ENCODE results near the gene HIP1.
A peak's percentile ranks its signal among the peaks of the same experiment; 100 is the strongest.
"Not testable (repeated sequence)": the region's sequence is repeated elsewhere in the genome, so short reads cannot be mapped to it uniquely, and the experiment has no call there.

The HIP1 gene

DNA sequence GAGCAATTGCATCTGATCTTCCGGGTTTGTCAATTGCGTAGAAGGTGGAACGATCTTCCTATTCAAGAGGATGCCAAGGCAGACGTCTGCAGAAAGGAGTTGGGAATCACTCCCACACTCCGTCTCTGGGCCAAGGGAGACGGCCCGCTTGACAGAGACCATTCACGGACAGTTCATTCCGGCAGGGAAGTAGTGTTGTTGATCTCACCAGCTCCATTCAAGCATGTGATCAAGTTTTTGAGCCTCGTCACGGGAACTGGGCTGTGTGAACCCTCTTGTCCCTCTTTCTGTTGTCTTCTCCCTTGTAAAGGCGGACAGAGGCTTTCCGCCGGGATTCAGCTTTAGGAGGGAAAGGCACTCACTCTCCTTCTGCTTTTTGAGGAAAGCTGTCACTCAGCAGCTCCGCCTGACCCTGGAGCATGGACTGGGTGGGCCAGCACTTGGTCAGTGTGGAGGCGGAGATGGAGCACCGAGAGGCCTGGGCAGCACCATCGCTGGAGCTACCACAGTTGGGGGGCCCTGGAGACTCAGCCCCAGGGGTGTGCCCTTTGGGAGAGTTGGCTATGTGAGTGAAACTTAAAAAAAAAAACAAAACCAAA is 201.7 kb downstream of the HIP1 start:
- Histone ChIP-seq H3K9me3 (ENCODE audit: low read length) (no peaks in the 10 kb centered on the region), H3K27ac (ENCODE audit: low read depth, low read length) (no peak overlapping the region), H3K4me1 (ENCODE audit: insufficient read depth, low read length) (no peaks in the 10 kb centered on the region), H3K9ac (ENCODE audit: low read length) (no peak overlapping the region), H3K36me3 (ENCODE audit: insufficient read depth, low read length) (peaks cover 27% of the 10 kb centered on the region), H3K27me3 (ENCODE audit: control insufficient read depth in 1 of 2, insufficient read depth in 2 of 2, low read length in 2 of 2) (no peaks in the 10 kb centered on the region), H3K4me3 (ENCODE audit: low read depth in 1 of 2, low read length in 2 of 2) (no peak overlapping the region)

DNA sequence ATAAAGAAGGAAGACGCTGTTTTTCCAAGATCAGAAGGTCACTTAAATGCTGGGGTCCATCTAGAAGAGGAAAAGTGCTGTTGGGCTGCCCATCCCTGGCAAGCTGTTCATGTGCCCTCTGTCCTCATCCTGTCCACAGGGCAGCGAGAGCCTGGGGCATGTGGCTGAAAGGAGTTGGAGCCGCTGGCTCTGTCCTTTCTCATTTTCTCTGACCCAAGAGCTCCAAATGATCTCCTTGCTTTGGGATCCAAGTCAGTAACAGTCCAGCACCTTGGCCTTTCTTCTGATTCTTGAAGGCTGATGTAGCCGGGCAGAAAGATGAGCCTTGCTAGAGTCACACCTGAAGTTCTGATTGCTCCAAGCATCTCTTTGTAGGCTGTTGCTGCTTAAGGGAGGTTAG is 202.2 kb downstream of the HIP1 start:
- Histone ChIP-seq H3K9ac (ENCODE audit: low read length) (no peak overlapping the region), H3K9me3 (ENCODE audit: low read length) (no peaks in the 10 kb centered on the region), H3K27me3 (ENCODE audit: control insufficient read depth in 1 of 2, insufficient read depth in 2 of 2, low read length in 2 of 2) (no peaks in the 10 kb centered on the region), H3K27ac (ENCODE audit: low read depth, low read length) (no peak overlapping the region), H3K4me1 (ENCODE audit: insufficient read depth, low read length) (no peaks in the 10 kb centered on the region), H3K36me3 (ENCODE audit: insufficient read depth, low read length) (peaks cover 23% of the 10 kb centered on the region), H3K4me3 (ENCODE audit: low read depth in 1 of 2, low read length in 2 of 2) (no peak overlapping the region)

DNA sequence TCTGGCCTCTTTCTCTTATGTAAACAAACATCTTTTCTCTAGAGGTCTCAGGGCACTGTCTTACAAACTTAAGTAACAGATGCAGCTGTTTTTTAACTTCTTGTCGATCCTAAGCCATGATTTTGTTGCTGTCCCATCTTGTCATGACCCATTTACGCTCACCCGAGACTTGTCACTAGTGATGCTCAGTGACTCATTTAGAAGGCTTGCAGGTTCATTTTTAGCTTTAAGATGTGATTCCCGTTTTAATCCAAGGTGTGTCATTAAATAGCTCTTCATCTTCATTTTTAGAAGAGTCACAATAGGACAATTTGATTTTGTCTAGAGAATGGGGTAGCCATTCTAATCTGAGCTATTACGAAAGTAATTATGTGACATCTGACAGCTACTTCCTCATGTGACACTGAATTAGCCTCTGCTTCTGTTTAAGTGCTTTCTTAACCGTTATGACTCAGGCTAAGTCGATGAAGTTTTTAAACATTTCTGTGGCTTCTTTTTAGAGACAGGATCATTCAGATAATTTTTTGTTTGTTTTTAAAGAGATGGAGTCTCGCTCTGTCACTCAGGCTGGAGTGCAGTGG is 203.9 kb downstream of the HIP1 start:
- Histone ChIP-seq H3K4me1 (ENCODE audit: insufficient read depth, low read length) (no peaks in the 10 kb centered on the region), H3K4me3 (ENCODE audit: low read depth in 1 of 2, low read length in 2 of 2) (no peak overlapping the region), H3K36me3 (ENCODE audit: insufficient read depth, low read length) (peaks cover 21% of the 10 kb centered on the region), H3K9ac (ENCODE audit: low read length) (no peak overlapping the region), H3K27ac (ENCODE audit: low read depth, low read length) (no peak overlapping the region), H3K9me3 (ENCODE audit: low read length) (no peaks in the 10 kb centered on the region), H3K27me3 (ENCODE audit: control insufficient read depth in 1 of 2, insufficient read depth in 2 of 2, low read length in 2 of 2) (no peaks in the 10 kb centered on the region)

DNA sequence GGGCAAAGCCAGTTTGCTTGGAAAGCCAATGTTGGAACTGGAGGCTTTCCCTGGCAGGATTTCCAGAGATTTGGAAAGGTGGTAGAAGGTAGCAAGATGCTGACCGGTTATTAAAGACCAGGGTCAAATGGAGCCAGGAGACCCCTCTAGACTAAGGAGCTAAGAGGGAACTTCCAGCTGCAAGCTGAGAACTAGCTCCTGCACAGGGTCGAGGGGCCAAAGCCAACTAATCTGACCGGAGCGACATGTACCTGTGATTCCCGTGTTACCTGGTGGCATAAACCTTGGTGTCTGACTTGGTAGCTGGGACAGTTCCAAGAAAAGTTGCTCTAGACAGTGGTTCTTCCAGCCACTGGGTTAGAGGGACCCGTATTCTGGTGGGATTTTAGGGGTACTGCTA is 204.8 kb downstream of the HIP1 start:
- Histone ChIP-seq H3K27ac (ENCODE audit: low read depth, low read length) (no peak overlapping the region), H3K9me3 (ENCODE audit: low read length) (no peaks in the 10 kb centered on the region), H3K36me3 (ENCODE audit: insufficient read depth, low read length) (peaks cover 18% of the 10 kb centered on the region), H3K9ac (ENCODE audit: low read length) (no peak overlapping the region), H3K27me3 (ENCODE audit: control insufficient read depth in 1 of 2, insufficient read depth in 2 of 2, low read length in 2 of 2) (no peaks in the 10 kb centered on the region), H3K4me3 (ENCODE audit: low read depth in 1 of 2, low read length in 2 of 2) (no peak overlapping the region), H3K4me1 (ENCODE audit: insufficient read depth, low read length) (no peaks in the 10 kb centered on the region)

DNA sequence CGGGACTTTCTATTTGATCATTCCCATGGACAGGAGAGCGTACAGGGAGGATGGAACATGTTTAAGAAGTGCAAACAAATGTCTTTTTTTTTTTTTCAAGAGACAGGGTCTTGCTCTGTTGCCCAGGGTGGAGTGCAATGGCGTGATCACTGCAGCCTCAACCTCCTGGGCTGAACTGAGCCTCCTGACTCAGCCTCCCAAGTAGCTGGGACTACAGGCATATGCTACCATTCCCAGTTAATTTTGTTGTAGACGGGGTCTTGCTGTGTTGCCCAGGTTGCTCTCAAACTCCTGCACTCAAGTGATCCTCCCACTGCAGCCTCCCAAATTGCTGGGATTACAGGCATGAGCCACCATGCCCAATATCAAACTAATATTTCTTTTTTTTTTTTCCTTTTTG is 206.1 kb downstream of the HIP1 start:
- H3K9ac ChIP-seq (ENCODE audit: low read length): no peak overlapping the region
- H3K4me1 ChIP-seq (ENCODE audit: insufficient read depth, low read length): no peaks in the 10 kb centered on the region
- H3K9me3 ChIP-seq (ENCODE audit: low read length): no peaks in the 10 kb centered on the region
- H3K27me3 ChIP-seq (ENCODE audit: control insufficient read depth in 1 of 2, insufficient read depth in 2 of 2, low read length in 2 of 2): no peaks in the 10 kb centered on the region
- peaks cover 13% of the 10 kb centered on the region for H3K36me3 ChIP-seq (ENCODE audit: insufficient read depth, low read length)
- H3K27ac ChIP-seq (ENCODE audit: low read depth, low read length): no peak overlapping the region
- no peak overlapping the region for H3K4me3 ChIP-seq (ENCODE audit: low read depth in 1 of 2, low read length in 2 of 2)

DNA sequence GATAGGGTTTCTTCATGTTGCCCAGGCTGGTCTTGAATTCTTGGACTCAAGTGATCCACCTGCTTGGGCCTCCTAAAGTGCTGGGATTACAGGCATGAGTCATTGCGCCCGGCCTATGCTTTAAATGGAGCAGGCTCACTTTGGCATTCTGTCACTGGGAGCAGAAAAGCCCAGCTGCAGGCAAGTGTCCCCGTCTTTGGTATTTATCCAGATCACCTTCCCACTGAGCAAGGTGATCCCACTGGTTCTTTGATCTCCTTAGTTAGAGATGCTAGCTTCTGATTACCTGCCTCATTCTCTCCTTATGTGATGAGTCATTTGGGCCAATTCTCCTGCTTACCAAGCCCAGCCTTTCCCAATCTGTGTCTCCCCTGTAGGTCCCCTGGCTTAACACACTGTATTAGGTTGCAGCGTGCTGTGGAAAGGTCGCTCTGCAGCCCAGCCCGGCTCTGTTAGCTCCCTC is 207.4 kb downstream of the HIP1 start:
- no peaks in the 10 kb centered on the region for H3K9me3 ChIP-seq (ENCODE audit: low read length)
- H3K27me3 ChIP-seq (ENCODE audit: control insufficient read depth in 1 of 2, insufficient read depth in 2 of 2, low read length in 2 of 2): no peaks in the 10 kb centered on the region
- no peak overlapping the region for H3K27ac ChIP-seq (ENCODE audit: low read depth, low read length)
- H3K9ac ChIP-seq (ENCODE audit: low read length): no peak overlapping the region
- peaks cover 7% of the 10 kb centered on the region for H3K36me3 ChIP-seq (ENCODE audit: insufficient read depth, low read length)
- H3K4me3 ChIP-seq (ENCODE audit: low read depth in 1 of 2, low read length in 2 of 2): no peak overlapping the region
- H3K4me1 ChIP-seq (ENCODE audit: insufficient read depth, low read length): peaks cover 7% of the 10 kb centered on the region

DNA sequence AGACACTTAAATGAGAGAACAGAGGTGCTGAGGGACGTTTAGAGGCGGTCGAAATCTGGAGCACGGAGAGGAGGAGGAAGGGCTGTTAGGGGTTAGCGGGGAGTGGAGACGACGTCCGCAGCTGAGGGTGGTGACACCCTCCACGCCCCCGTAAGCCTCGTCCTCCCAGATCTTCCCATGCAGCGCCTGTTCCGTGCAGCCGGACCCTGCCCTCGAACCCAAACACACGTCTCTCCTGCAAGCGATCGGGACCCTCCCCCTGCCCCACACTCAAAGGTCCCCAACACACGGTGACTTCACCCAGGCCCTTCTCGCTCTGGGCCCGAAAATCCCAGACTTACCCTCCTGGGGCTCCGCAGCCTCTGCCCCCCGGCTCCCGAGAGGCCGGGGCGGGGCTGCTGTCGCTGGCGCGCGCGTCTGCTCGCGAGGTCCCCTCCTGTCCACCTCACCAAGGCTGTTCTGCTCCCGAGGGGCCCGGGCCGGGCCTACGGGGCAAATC is 211.5 kb downstream of the HIP1 start:
- Histone ChIP-seq H3K4me3 (ENCODE audit: low read depth in 1 of 2, low read length in 2 of 2) (peak overlapping the region; percentile 64 to 99), H3K9ac (ENCODE audit: low read length) (peak overlapping the region; percentile 57), H3K36me3 (ENCODE audit: insufficient read depth, low read length) (peaks cover 14% of the 10 kb centered on the region), H3K27ac (ENCODE audit: low read depth, low read length) (peak overlapping the region; percentile 96)
- not testable (repeated sequence) for H3K9me3 ChIP-seq (ENCODE audit: low read length); H3K4me1 ChIP-seq (ENCODE audit: insufficient read depth, low read length); H3K27me3 ChIP-seq (ENCODE audit: control insufficient read depth in 1 of 2, insufficient read depth in 2 of 2, low read length in 2 of 2)

DNA sequence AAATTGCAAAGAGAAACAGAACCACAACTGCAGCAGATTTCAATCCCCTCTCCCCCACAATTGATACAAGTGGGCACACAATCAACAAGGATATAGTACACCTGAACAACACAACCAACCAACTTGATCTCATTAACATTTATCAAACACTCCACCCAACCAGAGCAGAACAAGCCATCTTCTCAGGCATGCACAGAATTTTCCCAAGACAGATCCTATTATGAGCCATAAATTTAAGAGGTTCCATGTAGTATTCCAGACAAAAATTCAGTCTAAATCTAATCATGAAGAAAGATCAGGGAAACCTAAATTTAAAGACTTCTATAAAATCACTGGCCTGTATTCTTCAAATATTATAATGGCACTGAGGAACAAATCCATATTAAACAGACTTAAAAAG is 217.0 kb downstream of the HIP1 start:
- H3K4me3 ChIP-seq (ENCODE audit: low read depth in 1 of 2, low read length in 2 of 2); H3K27ac ChIP-seq (ENCODE audit: low read depth, low read length); H3K4me1 ChIP-seq (ENCODE audit: insufficient read depth, low read length); H3K27me3 ChIP-seq (ENCODE audit: control insufficient read depth in 1 of 2, insufficient read depth in 2 of 2, low read length in 2 of 2); H3K9me3 ChIP-seq (ENCODE audit: low read length); H3K9ac ChIP-seq (ENCODE audit: low read length): not testable (repeated sequence)
- peaks cover 14% of the 10 kb centered on the region for H3K36me3 ChIP-seq (ENCODE audit: insufficient read depth, low read length)

DNA sequence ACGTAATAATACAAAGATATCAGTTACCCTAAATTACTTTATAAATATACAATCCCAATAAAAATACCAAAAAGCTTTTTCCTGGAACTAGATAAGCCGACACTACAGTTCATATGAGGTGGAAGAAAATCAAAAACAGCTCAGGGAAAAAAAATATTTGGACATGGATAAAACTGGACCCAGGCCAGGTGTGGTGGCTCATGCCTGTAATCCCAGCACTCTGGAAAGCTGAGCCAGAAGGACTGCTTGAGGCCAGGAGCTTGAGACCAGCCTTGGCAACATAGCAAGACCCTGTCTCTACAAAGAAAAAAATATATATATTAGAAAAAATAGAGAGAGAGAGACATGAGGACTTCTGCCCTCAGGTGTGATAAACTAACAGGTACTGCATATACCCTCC is 219.9 kb downstream of the HIP1 start:
- not testable (repeated sequence) for H3K4me3 ChIP-seq (ENCODE audit: low read depth in 1 of 2, low read length in 2 of 2); H3K27ac ChIP-seq (ENCODE audit: low read depth, low read length); H3K36me3 ChIP-seq (ENCODE audit: insufficient read depth, low read length); H3K27me3 ChIP-seq (ENCODE audit: control insufficient read depth in 1 of 2, insufficient read depth in 2 of 2, low read length in 2 of 2); H3K9ac ChIP-seq (ENCODE audit: low read length); H3K4me1 ChIP-seq (ENCODE audit: insufficient read depth, low read length); H3K9me3 ChIP-seq (ENCODE audit: low read length)

DNA sequence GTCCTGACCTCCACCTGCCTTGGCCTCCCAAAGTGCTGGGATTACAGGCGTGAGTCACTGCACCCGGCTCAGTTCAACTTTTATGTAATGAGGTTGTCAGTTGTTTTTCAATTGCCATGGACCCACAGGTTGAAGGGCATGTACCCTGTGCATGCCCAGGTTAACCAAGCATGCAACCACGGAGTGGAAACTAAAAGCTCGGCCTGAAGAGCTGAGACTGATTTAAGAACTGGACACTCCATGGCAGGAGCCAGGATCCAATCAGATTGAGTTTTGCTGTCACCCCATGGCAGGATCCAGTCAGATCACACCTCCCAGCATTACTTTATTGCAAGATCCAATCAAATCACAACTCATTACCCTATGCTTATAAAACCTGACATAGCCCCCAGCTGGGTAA is 229.7 kb downstream of the HIP1 start:
- H3K9ac ChIP-seq (ENCODE audit: low read length); H3K27me3 ChIP-seq (ENCODE audit: control insufficient read depth in 1 of 2, insufficient read depth in 2 of 2, low read length in 2 of 2); H3K4me1 ChIP-seq (ENCODE audit: insufficient read depth, low read length); H3K36me3 ChIP-seq (ENCODE audit: insufficient read depth, low read length); H3K9me3 ChIP-seq (ENCODE audit: low read length); H3K27ac ChIP-seq (ENCODE audit: low read depth, low read length); H3K4me3 ChIP-seq (ENCODE audit: low read depth in 1 of 2, low read length in 2 of 2): not testable (repeated sequence)

DNA sequence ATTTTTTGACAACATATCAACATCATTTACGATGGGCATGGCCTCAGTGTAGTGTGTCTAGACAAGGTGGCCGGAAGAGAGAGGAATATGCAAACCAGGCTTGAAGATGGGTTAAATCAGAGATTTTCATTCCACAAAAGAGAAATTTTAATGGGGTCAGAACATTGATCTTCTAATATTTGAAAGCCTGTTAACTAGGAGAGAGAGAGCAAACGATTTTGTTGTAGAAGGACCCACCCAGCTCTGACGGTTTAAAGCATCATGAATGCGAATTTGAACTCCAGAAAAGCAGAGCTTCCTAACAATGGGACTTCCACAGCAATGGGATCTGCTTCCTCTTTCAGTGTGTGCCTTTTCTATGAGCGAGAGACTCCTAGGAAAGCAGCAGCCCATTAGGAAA is 246.7 kb downstream of the HIP1 start, which contains the start of gene SPDYE5:
TSS of gene SPDYE5 (plus strand) at position 301 of the 400 bp plus-strand sequence. CDS start 1,728 bp downstream, outside the sequence.
- H3K9ac ChIP-seq (ENCODE audit: low read length); H3K36me3 ChIP-seq (ENCODE audit: insufficient read depth, low read length); H3K27me3 ChIP-seq (ENCODE audit: control insufficient read depth in 1 of 2, insufficient read depth in 2 of 2, low read length in 2 of 2); H3K4me3 ChIP-seq (ENCODE audit: low read depth in 1 of 2, low read length in 2 of 2); H3K27ac ChIP-seq (ENCODE audit: low read depth, low read length); H3K4me1 ChIP-seq (ENCODE audit: insufficient read depth, low read length); H3K9me3 ChIP-seq (ENCODE audit: low read length): not testable (repeated sequence)

All from muscle layer of colon (tissue), 2 donors.